ENCODE data around the gene FAM227A. TPM values are rescaled to one million over a fixed set of nuclear protein-coding genes. Genes with fewer than 3 reads are reported as not detected.
A peak's percentile ranks its signal among the peaks of the same experiment; 100 is the strongest.

FAM227A gene
- polyA plus RNA-seq (2013, experiment 1 of 4): 10.0 TPM
- 13.8 TPM for polyA plus RNA-seq (2013, experiment 2 of 4)
- 7.5 TPM for polyA plus RNA-seq (2013, experiment 3 of 4)
- polyA plus RNA-seq (2013, experiment 4 of 4): 10.5 TPM

DNA sequence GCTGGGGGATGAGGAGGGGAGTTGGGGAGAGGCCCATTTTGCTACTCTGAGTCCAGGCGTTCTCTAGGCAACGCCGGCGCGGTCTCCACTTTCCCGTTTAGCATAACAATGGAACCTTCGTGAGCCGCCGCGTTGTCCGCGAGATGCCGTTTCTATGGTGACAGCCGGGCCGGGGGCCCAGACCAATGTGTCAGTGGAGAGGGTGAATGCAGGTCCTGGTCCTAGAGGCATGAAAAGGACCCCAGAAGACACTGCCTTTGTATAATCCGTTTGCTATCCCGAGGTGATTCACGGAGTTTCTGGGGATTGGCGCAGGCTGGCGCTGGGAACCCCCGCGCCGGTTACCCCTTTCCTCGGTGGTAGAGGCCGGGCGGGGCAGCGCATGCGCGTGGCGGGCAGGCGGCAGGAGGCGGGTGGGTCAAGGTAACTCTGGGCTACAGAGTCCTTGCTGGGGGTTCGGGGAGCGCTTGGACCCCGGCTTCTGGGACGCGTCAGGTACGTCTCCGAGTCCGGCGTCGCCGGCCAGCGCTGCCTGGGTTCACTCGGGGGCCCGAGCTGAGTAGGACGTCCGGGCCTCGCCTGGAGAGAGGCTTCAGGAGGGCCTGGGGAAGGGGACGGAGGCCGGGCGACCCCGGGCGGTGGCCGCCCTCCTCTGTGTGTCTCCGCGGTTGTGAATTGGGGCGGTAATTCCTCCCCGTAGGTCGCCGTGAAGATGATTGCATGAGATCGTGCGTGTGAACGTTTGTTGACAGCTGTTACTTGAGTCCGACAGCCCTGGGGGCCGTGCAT is at the start of gene FAM227A, which contains the start of gene CBY1:
TSS of gene FAM227A (minus strand) at position 137 of the 789 bp plus-strand sequence. CDS start 6,224 bp downstream, outside the sequence.
TSS of gene CBY1 (plus strand) at position 383 of the 789 bp plus-strand sequence. CDS start 11,417 bp downstream, outside the sequence.
- Histone ChIP-seq H3K27ac (ENCODE audit: insufficient read depth, low read depth, low read length, poor library complexity, severe bottlenecking) (peak within 1 kb of the TSS; percentile 92), H3K4me3 (ENCODE audit: insufficient read depth, low read depth, low read length) (peak within 1 kb of the TSS; percentile 64), H3K9me3 (ENCODE audit: control insufficient read depth, low read length) (no peaks in the 10 kb centered on the region), H3K4me1 (ENCODE audit: control insufficient read depth, insufficient read depth, low read length) (peaks cover 4% of the 10 kb centered on the region), H3K27me3 (ENCODE audit: control insufficient read depth, insufficient read depth, low read length, poor library complexity, severe bottlenecking) (no peaks in the 10 kb centered on the region), H3K36me3 (ENCODE audit: control insufficient read depth, insufficient read depth, low read length) (no peaks in the 10 kb centered on the region)
- 0 to 1% methylated on average over 66 of the region's 66 CpGs for WGBS, 2 experiments

DNA sequence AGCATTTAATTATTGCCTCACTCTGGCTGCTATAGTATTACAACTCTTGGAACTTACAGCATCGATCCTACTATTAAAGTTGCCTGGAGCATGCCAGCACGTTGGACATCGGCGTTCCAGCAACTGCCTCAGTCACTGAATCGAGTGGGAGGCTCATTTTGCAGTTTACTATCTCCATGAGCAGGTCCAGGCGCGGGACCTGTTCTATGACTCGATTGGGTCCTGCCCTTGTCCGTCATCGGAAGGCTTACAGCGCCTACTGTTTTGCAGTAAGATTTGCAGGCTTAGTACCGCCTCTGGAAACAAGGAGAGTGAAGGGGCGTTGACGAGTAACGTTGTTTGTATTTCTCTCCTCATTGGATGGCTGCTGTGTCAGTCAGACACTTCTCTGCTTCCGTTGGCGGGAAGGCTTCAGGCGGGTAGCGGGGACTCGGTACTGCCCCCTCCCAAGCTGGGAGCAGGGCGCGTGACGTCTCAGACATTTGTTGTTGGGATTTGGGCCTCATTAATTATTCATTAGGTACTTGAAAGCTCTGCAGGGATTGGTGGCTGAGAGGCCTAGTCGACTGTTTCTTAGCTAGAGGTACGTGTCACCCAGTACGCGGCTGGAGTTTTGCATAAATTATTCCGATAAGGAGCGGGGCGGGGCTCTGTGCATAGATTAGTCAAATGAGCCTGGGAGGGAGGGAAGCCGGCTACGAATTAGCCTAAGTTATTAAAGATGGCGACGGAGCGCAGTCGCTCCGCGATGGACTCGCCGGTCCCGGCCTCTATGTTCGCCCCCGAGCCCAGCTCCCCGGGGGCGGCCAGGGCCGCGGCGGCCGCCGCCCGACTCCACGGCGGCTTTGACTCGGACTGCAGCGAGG is 49.3 kb upstream of the FAM227A start, which contains the start of gene GTPBP1:
TSS of gene GTPBP1 (plus strand) at position 710 of the 866 bp plus-strand sequence. CDS start at position 722, 12 bp downstream.
- peak within 1 kb of the TSS; percentile 93 for H3K4me3 ChIP-seq (ENCODE audit: insufficient read depth, low read depth, low read length)
- WGBS, 2 experiments: 0% methylated on average over 55 of the region's 55 CpGs

DNA sequence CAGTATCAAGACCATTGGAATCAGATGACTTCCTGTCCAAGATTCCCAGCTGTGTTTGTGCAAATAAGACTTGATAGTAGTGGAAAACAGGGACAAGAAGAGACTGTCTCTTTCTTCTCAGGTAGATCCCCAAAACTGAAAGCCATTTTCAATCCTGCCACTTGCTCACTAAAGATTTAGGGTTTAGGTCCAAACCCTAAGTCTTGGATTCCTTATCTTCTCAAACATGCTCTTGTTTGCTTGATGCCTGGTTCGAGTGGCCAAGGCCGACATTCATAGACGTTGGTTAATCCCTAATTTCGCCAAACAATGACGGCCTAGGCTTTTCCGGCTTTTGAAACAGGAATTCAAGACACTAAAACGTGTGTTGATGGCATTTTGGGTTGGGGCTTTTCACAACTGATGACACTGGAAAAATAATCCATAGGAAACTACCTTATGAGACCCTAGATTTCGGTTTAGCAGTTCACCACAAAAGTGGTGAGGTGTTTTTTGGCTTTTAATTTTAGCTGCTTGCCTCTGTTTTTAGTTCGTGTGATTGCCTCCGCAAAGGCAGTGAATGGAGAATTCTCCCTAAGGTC is 48.6 kb upstream of the FAM227A start:
- no peaks in the 10 kb centered on the region for H3K36me3 ChIP-seq (ENCODE audit: control insufficient read depth, insufficient read depth, low read length)
- 41 to 47% methylated on average over 10 of the region's 10 CpGs for WGBS, 2 experiments
- peak overlapping the region; percentile 64 for H3K27ac ChIP-seq (ENCODE audit: insufficient read depth, low read depth, low read length, poor library complexity, severe bottlenecking)
- H3K9me3 ChIP-seq (ENCODE audit: control insufficient read depth, low read length): no peaks in the 10 kb centered on the region
- peaks cover 6% of the 10 kb centered on the region for H3K27me3 ChIP-seq (ENCODE audit: control insufficient read depth, insufficient read depth, low read length, poor library complexity, severe bottlenecking)
- H3K4me1 ChIP-seq (ENCODE audit: control insufficient read depth, insufficient read depth, low read length): peaks cover 20% of the 10 kb centered on the region
- peak overlapping the region; percentile 33 for H3K4me3 ChIP-seq (ENCODE audit: insufficient read depth, low read depth, low read length)

More for the DNA sequence above, 49.3 kb upstream of the FAM227A start, which contains the start of gene GTPBP1:
- peaks cover 6% of the 10 kb centered on the region for H3K27me3 ChIP-seq (ENCODE audit: control insufficient read depth, insufficient read depth, low read length, poor library complexity, severe bottlenecking)
- peaks cover 20% of the 10 kb centered on the region for H3K4me1 ChIP-seq (ENCODE audit: control insufficient read depth, insufficient read depth, low read length)
- no peaks in the 10 kb centered on the region for H3K36me3 ChIP-seq (ENCODE audit: control insufficient read depth, insufficient read depth, low read length)
- no peaks in the 10 kb centered on the region for H3K9me3 ChIP-seq (ENCODE audit: control insufficient read depth, low read length)
- H3K27ac ChIP-seq (ENCODE audit: insufficient read depth, low read depth, low read length, poor library complexity, severe bottlenecking): peak within 1 kb of the TSS; percentile 82

DNA sequence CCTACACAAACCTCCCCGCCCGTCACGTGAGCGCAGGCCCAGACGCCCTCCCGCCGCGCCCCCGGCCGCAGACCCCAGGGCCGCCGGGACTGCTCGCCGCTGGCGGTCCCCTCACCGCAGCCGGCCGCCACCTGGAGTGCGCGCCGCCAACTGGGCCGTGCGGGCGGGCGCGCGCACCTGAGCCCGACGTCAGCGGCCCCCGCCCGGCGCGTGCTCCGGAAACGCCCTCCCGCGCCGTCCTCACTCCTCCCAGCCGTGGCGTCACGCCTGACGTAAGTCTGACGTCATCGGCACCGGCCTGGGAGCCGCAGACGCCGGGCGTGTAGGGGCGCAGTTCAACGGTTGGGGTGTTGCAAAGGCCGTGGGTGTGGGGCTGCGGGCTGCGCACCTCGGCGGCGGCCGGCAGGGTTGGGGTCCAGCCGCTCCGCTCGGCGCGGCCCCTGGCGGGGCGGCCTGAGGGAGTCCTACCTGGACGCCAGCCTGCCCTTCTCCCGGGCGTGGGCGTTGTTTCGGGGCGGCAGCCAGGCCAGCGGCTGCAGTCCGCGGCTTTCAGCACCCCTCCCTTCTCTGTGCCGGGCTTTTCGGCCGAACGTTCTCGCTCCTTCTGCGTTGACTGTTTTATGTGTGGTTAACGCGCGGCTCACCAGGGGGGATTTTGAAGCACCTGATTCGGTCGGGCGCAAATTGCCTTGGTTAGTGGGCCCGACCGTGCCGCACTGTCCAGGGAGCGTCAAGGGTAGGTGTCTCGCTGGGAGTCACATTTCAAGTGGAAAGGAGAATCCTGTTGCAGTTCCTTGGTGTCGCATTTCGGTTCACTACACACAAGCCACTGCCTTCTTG is 44.8 kb upstream of the FAM227A start, which contains the start of gene JOSD1:
TSS of gene JOSD1 (minus strand) at position 155 of the 840 bp plus-strand sequence. CDS start 956 bp downstream, outside the sequence.
- WGBS, 2 experiments: 0 to 1% methylated on average over 94 of the region's 94 CpGs
- no peaks in the 10 kb centered on the region for H3K36me3 ChIP-seq (ENCODE audit: control insufficient read depth, insufficient read depth, low read length)

DNA sequence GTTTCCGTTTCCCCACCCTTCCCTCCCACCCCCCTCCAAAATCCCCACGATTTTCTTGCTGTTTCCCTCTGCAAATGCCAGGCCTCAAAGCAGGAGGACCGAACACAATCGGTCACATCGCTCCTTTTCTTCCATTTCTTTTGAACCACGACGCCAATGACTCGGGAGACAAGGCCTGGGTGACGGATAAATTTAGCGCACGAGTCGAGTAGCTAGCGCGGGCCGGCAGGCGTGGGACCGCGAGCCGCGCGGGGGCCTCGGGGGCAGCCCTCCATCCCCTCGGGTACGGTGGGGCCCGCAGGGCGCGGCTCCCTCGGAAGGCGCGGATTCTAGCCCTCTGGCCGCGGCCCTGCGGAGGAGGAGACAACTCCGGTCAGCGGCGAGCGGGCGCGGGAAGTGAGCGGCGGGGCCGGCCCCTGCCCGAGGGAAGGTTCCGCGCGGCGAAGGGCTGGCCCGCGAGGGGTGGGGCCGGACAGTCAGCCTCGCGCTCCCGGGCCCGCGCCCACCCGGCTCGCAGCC is 44.1 kb upstream of the FAM227A start:
- H3K27ac ChIP-seq (ENCODE audit: insufficient read depth, low read depth, low read length, poor library complexity, severe bottlenecking): peak overlapping the region; percentile 71
- H3K27me3 ChIP-seq (ENCODE audit: control insufficient read depth, insufficient read depth, low read length, poor library complexity, severe bottlenecking): peaks cover 6% of the 10 kb centered on the region
- peak overlapping the region; percentile 67 for H3K4me3 ChIP-seq (ENCODE audit: insufficient read depth, low read depth, low read length)
- H3K4me1 ChIP-seq (ENCODE audit: control insufficient read depth, insufficient read depth, low read length): peaks cover 22% of the 10 kb centered on the region
- no peaks in the 10 kb centered on the region for H3K36me3 ChIP-seq (ENCODE audit: control insufficient read depth, insufficient read depth, low read length)
- H3K9me3 ChIP-seq (ENCODE audit: control insufficient read depth, low read length): no peaks in the 10 kb centered on the region
- WGBS, 2 experiments: 0% methylated on average over 57 of the region's 57 CpGs

More for the DNA sequence above, 44.8 kb upstream of the FAM227A start, which contains the start of gene JOSD1:
- H3K4me3 ChIP-seq (ENCODE audit: insufficient read depth, low read depth, low read length): peak within 1 kb of the TSS; percentile 67
- H3K9me3 ChIP-seq (ENCODE audit: control insufficient read depth, low read length): no peaks in the 10 kb centered on the region
- H3K4me1 ChIP-seq (ENCODE audit: control insufficient read depth, insufficient read depth, low read length): peaks cover 22% of the 10 kb centered on the region
- peak within 1 kb of the TSS; percentile 71 for H3K27ac ChIP-seq (ENCODE audit: insufficient read depth, low read depth, low read length, poor library complexity, severe bottlenecking)
- H3K27me3 ChIP-seq (ENCODE audit: control insufficient read depth, insufficient read depth, low read length, poor library complexity, severe bottlenecking): peaks cover 6% of the 10 kb centered on the region

DNA sequence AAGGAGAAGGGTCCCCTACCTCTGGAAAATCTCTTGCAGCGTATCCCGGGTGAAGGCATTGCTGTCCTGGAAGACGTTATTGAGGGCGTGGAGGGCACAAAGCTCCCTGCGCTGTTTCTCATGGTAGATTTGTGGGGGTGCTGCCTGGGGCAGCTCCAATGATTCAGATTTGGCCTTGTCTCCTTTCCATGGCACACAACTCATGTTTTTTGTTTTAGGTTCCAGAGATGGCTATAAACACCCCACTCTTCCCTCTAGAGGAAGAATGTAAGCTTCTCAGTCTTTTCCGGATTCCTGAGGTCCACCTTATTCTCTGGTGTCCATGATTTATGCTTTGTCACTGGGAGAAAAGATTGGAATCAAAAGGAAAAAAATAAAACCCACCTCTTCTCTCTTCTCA is 43.6 kb upstream of the FAM227A start:
- Histone ChIP-seq H3K27ac (ENCODE audit: insufficient read depth, low read depth, low read length, poor library complexity, severe bottlenecking) (no peak overlapping the region), H3K4me1 (ENCODE audit: control insufficient read depth, insufficient read depth, low read length) (peaks cover 22% of the 10 kb centered on the region), H3K4me3 (ENCODE audit: insufficient read depth, low read depth, low read length) (peak overlapping the region; percentile 67), H3K27me3 (ENCODE audit: control insufficient read depth, insufficient read depth, low read length, poor library complexity, severe bottlenecking) (peaks cover 6% of the 10 kb centered on the region), H3K36me3 (ENCODE audit: control insufficient read depth, insufficient read depth, low read length) (no peaks in the 10 kb centered on the region), H3K9me3 (ENCODE audit: control insufficient read depth, low read length) (no peaks in the 10 kb centered on the region)
- 41 to 51% methylated on average over 6 of the region's 6 CpGs for WGBS, 2 experiments

DNA sequence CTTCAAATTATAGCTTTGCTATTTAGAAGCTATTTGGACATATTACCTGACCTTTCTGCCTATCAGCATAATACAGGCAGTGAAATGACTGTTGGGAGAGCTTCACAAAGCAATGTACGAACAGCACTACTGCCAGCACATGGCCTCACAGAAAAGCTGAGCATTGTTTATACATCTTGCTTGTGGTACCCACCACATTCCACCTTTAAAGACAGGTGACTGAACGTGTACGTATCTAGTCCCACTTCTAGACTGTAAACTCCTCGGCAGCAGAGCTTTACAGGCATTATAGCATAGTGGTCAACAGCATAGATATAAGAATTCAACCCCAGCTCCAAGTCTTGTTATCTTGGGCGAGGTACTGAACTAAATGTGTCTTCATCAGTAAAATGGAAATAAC is 43.0 kb upstream of the FAM227A start:
- Histone ChIP-seq H3K4me1 (ENCODE audit: control insufficient read depth, insufficient read depth, low read length) (peaks cover 22% of the 10 kb centered on the region), H3K9me3 (ENCODE audit: control insufficient read depth, low read length) (no peaks in the 10 kb centered on the region), H3K27me3 (ENCODE audit: control insufficient read depth, insufficient read depth, low read length, poor library complexity, severe bottlenecking) (peaks cover 6% of the 10 kb centered on the region), H3K4me3 (ENCODE audit: insufficient read depth, low read depth, low read length) (peak overlapping the region; percentile 67), H3K27ac (ENCODE audit: insufficient read depth, low read depth, low read length, poor library complexity, severe bottlenecking) (no peak overlapping the region), H3K36me3 (ENCODE audit: control insufficient read depth, insufficient read depth, low read length) (no peaks in the 10 kb centered on the region)
- WGBS, 2 experiments: 91 to 94% methylated on average over 5 of the region's 5 CpGs

DNA sequence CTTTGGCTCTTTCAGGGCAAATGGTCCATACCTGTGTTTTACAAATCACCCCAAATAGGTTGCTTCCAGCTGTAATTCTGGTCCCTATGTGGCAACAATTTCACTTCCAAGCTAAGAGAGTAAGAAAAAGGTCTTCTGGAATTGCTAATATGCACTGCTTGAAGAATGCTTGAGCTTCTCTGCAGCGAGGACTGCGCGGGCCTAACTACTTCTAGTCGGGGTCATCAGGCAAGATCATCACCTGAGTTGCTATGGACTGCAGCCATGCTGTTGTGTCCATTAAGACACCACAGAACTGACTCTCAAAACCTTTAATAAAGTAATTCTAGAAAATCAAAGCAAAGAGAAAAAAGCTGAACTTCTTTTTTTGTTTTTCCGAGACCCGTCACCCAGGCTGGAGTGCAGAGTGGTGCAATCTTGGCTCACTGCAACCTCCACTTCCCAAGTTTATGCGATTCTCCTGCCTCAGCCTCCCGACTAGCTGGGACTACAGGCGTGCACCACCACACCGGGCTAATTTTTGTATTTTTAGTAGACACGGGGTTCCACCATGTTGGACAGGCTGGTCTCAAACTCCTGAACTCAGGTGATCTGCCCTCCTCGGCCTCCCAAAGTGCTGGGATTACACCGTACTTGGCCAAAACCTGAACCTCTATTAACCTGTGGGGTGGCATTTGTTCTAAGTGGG is 42.4 kb upstream of the FAM227A start:
- Histone ChIP-seq H3K27me3 (ENCODE audit: control insufficient read depth, insufficient read depth, low read length, poor library complexity, severe bottlenecking) (peaks cover 6% of the 10 kb centered on the region), H3K4me1 (ENCODE audit: control insufficient read depth, insufficient read depth, low read length) (peaks cover 22% of the 10 kb centered on the region), H3K4me3 (ENCODE audit: insufficient read depth, low read depth, low read length) (peak overlapping the region; percentile 67), H3K36me3 (ENCODE audit: control insufficient read depth, insufficient read depth, low read length) (no peaks in the 10 kb centered on the region), H3K27ac (ENCODE audit: insufficient read depth, low read depth, low read length, poor library complexity, severe bottlenecking) (no peak overlapping the region), H3K9me3 (ENCODE audit: control insufficient read depth, low read length) (no peaks in the 10 kb centered on the region)
- 93 to 95% methylated on average over 13 of the region's 13 CpGs for WGBS, 2 experiments

Measured in ectodermal cell (in vitro differentiated cells).